CD4-positive, alpha-beta T cell treated with Interleukin-4 for 4 hours (primary cell): ENCODE measurements around the gene ALCAM.
"Not testable (repeated sequence)": the region's sequence is repeated elsewhere in the genome, so short reads cannot be mapped to it uniquely, and the experiment has no call there.

Experiments used
- DNase-seq: peaks from one replicate; pipeline ENCODE4 v3.0.0-alpha.2; 2020

ALCAM gene

DNA sequence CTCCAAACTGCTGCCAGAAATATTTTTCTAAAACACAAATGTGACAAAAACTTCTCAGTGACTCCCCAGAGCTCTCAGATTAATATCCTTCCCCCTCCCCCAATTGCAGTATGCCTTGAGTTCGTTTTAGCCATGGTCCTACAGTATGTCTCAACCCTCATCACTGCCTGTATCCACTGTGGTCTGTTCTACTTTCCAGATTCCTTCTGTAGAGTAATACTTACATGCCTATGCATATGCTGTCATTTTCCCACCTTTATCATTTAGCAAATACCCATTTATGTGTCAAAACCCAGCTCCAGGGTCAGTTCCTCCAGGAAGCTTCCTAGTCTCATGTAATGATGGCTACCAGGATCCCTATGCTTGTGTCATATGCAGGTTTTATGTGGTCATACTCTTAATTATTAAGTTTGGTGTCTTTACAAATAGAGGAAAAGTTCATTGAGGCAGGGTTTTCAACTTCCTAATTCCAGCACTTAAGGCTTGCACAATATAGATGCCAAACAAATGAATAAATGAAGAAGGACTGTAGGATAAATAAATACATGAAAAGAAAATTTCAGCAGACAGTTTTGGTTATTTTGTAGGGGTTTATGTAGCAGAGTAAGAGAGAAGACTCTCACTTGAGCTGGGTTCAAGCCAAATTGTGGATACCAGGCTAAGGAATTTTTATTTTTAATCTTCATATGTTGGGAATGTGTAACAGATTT, 170.8 kb downstream of the ALCAM start:
- DNase-seq, result no peak

DNA sequence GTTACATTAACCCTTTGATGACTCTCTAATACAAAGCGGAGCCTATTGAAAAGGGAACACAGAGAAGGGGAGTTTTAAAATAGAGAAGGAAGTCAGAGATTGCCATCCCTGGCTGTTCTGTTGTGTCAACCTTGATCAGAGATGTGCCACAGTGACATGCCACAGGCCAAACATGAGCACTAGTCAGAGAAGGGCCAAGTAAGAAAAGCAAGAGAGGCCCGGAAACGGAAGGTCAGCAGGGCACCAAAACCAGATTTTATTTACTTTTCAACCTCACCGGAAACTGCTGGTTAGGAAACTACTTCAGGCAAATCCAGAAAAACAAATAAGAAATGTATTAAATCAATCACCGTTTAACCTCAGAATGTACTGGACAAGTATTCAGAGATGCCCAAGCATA, 171.8 kb downstream of the ALCAM start:
- DNase-seq, result no peak

DNA sequence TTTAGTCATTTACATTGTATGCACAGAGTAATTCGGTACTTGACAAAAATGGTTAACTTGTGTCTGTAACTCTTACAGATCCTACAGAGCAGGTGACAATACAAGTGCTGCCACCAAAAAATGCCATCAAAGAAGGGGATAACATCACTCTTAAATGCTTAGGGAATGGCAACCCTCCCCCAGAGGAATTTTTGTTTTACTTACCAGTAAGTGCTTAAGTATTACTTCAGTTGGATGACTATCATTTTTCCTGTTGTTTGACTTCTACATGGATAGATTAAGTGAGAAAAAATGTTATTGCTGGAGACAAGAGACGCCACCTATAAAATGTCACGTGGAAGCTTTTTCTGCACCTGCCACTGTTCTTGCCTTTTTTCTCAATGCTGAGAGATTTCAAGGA, 173.2 kb downstream of the ALCAM start:
- no peak for DNase-seq

DNA sequence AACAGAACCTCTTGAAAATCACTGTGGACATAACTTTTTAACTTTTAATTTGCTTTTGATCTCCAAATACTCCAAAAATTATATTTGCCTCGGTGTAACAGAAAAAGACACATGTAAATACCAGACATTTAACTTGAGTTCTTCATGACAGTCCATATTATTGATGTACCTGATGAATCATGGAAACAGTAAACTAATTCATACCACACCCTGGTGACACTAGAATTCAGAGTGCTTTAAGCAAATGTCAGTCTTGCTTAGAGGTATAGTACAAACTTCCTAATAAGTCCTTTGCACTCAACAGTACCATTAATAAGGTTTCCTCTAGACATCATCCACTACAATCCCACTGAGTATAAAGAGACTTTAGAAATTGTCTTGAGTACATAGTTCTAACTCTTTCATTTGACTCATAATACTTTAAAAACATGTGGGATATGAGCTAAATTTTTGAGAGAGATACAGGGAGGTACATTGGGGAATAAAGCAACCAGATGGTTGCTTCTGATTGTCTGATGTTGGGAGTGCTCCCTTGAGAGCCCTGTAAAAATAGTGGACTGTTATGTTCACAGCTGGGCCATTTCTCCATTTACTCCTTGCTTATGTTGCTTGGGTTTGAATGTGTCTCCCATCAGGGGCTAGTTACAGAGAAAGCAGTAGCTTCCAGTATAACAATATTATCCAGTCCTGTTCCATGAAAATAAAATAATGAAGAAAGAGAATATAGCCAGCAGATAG, 175.7 kb downstream of the ALCAM start:
- DNase-seq, result no peak

DNA sequence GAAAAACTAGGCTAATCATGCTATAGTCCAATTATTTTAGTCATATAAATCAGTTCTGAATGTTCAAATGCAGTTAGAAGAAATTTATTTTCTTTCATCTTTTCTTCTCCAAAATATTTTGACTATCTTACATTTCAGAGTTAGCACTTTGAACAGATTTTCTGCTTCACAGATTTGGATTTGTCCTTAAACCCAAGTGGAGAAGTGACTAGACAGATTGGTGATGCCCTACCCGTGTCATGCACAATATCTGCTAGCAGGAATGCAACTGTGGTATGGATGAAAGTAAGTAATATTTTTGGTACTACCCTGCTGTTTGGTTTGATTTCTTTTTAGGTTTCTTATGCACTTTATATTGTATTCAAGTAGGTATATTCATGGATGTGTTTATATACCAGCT, 178.3 kb downstream of the ALCAM start:
- no peak for DNase-seq

DNA sequence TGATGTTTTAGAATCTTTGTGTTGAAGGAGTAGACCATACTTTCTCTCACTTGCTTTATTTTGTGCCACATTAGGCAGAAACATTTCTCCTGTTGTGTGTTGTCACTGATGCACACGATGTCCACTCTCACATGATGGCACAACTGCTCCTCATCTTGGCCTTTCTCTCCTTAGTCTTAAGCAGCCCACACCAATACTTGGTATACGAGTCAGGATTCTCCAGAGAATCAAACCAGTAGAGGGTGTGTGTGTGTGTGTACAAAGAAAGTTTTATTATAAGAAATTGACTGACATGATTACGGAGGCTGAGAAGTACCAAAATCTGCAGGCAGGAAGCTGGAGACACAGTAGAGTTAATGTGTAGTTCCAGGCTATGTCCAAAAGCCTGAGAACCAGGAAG, 187.1 kb downstream of the ALCAM start:
- no peak for DNase-seq

DNA sequence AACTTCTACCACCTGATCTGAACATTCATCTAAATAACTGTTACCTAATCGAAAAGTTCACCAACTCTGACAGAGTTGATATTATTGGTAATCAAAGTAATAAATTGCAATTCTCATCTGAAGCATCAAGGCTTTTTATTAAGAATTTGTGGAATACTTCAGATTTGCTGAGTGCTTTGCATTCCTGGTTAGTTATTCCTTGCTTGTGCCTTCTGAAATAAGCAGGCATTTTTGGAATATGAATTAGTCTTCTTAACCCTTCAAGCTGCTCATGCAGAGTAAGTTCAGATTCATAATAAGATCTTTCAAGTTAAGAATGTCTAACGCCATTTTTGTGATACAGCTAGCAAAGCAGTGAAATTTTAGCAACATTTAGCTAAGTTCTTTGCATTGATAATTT, 188.5 kb downstream of the ALCAM start:
- no peak for DNase-seq

DNA sequence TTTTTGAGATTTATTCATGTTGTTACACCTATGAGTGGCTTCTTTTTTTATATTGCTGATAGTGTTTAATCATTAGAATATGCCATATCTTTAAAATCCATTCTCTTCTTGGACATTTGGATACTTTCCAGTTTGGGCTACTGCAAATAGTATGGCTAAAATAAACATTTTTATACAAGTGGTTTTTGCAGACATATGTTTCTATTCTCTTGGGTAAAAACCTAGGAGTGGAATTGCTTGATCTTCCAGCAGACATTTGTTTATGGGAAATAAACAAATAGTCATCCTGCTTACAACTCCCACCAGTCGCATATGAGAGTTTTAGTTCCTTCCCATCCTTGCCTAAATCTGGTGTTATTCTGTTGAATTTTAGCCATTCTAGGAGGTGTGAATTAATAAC, 193.1 kb downstream of the ALCAM start:
- DNase-seq, result no peak

DNA sequence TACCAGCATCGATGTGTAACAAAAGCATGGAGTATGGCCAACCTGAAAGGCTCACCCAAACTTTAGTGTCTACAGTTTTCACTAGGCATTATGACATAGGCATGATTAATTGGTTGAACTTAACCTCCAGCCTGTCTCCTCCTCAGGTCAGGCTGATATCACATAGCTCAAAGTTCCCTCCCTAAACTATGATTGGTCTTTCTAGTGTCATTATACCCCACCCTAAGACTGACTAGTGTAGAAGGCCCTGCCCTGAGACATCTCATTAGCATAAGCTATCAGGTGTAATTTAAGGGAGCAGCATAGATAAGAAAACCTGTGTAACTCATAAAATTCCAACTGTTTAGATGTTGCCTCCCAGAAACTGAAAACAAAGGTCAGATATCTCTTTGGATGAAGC, 195.2 kb downstream of the ALCAM start:
- DNase-seq, result no peak

DNA sequence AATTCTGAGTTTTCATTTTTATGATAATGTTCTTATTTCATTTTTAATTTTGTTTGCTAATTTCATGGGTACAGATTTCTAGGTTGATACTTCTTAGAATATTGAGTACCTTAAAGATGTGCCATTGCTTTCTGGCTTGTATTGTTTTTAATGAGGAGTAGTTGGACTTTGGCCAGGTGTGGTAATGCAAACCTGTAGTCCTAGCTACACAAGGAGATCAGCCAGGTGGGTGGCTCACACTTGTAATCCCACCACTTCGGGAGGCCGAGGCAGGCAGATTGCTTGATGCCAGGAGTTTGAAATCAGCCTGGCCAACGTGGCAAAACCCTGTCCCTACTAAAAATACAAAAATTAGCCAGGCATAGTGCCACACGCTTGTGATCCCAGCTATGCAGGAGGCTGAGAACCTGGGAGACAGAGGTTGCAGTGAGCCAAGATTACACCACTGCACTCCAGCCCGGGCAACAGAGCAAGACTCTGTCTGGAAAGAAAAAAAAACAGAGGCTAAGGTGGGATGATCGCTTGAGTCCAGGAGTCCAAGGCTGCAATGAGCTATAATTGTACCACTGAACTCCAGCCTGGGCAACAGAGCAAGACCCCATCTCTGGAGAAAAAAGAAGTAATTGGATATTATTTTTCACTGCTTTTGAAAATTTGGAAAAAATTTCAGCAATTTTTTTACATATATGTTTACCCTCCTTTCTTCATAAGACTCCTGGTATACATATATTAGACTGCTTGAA, 198.0 kb downstream of the ALCAM start:
- no peak for DNase-seq

DNA sequence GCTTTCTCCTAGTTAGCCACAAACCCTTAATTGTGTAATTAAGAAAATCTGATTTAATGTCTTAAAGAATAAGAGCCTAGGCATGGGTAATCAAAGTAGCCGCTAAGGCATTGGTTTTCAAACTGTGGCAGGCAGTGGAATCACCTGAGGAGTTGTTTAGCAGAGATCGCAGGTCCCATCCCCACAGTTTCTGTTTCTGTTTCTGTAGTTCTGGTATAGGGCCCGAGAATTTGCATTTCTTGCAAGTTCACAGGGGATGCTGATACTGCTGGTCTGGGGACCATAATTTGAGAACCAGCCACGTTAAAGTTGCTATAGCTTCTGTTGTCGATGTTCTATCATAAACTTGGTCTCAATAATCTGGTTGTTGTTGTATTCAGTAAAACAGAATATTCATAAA, 204.3 kb downstream of the ALCAM start:
- DNase-seq, result no peak

DNA sequence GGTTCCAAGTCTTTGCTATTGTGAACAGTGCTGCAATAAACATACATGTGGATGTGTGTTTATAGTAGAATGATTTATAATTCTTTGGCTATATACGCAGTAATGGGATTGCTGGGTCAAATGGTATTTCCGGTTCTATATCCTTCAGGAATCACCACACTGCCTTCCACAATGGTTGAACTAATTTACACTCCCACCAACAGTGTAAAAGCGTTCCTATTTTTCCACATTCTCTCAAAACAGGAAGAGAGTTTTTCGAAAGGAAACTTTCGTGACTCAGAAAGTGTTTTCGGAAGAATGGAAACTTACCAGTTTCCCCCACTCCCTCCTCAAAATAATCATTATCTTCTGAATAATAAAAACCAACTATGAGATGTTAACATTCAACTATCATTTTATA, 205.8 kb downstream of the ALCAM start:
- DNase-seq, result no peak

DNA sequence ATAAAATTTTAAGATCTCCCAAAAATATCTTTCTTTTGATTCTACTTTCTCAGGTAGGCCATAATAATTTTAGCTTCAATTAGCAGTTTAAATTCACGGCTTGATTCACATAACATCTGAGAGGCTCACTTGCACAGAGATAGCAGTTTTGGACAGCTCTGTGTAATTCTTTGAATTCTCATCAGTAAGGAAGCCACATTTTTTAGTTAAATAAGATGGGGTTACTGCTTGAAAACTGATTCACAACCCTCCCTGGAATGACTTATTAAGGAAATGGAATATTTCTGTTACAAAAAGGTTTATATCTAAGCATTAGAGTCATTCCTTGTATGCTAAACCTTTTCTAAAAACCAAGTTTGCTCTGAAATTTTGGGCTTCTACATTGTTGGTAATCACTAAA, 212.7 kb downstream of the ALCAM start:
- DNase-seq, result no peak

DNA sequence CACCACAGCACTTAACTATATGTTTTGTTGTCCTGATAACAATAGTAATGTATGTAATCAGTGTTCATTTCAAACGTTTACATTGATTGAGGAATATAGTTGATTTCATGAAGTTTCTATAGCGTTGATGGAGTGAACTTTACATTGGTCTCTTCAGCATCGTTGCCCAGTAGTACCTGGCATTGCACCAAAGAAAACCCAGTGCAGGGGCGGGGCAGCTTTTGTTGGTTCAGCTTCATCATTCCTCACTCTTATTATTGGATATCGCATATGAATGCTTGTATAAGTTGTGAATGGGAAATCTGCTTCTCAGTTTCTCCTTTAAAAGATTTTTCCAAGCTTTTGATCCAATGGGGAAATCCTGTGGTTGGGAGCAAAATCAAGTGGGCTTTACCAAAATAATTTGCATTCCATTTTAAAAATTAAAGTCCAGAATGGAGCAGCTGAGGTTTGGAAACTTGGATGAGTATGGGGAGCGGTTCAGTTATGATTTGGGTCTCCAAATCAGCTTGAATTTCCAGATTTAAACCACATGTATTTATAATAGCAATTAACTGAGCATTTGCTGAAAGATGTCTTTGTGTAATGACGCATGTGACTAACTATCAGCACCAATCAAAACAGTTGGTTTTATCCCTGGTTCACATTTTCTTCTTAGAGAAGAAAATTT, 213.7 kb downstream of the ALCAM start:
- no peak for DNase-seq

DNA sequence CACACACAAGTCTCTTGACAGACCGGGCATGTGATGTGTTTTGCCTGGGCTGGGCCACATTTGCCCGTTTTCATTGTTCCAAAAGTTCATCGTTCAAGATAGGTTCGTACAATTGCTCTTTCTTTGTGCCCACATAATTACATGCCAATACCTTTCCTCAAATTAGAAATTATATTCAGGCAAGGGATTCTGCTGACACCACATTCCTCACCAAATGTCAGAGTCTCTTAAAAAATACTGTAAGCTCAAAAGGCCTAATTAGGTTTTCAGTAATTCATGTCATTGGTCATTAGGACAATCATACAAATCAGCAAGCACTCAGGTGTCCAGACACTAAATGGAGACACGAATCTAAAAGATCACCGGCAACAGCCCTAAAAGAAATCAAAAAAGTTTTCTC, 215.3 kb downstream of the ALCAM start:
- no peak for DNase-seq

DNA sequence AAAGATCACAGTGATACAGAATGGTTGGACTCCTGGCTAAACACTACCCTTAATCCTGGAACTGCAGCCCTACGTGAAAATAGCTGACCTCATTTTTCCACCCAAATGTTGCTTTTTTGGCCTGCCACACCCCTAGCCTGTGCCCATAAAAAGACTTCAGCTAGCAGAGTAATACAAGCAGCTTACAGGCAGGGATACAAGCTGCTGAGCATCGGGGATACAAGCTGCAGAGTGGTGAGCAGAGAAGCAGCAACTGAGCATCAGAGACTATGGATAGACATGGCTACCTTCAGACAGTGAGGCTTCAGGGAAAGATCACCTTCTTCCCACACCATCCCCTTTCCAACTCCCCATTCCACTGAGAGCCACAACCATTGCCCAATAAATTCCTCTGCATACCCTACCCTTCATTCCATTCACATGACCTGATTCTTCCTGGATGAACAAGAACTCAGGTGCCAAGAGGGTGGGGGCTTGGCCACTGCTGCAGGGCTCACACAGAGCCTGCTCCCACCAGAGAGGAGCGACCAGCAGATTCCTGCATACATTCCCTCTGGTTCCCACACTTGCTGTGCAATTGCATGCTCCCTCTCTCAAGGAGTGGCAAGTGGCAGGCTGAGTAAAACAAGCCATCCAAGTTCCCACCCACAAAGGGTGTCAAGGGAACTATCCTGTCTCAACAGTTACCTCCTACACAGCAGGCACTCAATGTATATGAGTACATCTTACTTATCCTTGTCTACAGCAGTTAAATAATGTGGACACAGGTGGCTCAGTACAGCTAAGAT, 217.5 kb downstream of the ALCAM start:
- no peak for DNase-seq

DNA sequence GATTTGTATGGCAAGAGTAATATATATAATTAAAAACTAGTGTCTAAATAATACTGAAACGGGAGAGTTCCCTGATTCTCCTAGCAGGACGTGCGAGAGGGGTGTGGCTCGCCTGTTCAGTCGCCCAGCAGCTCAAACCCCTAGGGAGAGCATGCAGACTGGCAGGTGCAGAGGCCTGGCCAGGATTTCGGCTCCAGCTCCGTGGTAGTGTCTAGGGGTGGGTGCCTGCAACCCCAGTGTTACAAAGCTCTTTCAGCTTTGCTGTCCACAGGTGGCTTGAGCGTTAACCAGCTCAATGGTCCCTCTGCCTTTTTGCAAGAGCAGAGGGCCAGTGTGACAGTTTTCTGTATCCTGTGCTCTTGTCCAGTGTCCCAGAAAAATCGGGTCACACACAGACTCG, 226.6 kb downstream of the ALCAM start:
- no peak for DNase-seq

DNA sequence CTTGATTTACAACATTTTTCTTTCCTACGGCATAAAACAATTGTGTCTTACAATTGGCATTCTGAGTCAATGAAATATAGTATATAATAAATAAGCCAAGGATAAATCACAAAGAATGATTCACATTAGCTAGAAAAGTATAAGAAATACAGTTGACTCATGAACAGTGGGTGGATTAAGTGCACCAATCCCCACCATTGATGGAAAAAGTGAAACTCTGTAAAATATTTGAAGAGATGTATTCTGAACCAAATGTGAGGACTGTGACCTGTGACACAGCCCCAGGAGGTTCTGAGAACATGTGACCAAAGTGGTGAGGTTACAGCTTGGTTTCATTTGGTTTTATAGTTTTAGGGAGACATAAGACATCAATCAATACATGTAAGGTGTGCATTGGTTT, 227.5 kb downstream of the ALCAM start:
- no peak for DNase-seq

DNA sequence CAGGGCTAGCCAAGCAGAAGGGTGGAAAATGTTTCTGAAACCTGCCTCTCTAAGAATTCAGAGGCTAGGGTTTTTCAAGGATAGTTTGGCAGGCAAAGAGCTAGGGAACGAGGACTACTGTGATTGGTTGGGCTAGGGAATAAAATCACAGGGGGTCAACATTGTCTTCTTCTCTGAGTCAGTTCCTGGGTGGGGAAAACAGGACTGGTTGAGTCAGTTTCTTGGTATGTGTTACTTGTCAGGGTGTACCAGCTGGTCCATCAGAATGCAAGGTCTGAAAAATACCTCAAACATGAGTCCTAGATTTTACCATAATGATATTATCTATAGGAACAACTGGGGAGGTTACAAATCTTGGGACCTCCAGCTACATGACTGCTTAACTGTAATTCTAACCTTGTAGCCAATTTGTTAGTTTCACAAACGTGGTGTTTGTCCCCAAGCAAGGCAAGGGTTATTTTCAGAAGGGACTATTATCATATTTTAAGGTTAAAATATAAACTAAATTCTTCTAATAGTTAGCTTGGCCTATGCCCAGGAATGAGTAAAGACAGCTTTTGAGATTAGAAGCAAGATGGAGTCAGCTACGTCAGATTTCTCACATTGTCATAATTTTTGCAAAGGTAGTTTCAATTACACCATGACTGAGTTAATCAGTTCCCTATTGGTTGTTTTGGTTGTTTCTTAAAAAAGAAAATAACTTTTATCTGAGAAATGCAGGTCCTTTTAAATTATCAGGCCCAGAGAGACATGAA, 231.5 kb downstream of the ALCAM start:
- no peak for DNase-seq

DNA sequence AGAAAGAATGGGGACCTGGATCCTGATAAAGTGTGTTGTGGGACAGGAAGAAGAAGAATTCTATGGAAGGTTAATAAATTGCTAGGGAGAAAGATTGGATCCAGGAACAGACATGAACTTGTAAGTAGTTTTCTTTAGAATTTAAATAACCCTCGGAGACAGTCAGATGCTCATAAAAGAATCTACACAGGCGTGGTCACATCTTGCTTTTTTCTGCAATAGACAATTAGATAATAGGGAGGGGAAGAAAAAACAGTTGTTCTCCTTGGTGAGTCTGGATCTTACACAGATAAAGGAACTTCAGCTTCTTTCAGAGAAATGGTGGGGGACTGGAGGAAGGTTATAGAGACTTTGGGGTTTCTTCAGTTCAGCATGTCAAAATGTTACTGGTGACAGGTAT, 232.6 kb downstream of the ALCAM start:
- DNase-seq, result no peak

DNA sequence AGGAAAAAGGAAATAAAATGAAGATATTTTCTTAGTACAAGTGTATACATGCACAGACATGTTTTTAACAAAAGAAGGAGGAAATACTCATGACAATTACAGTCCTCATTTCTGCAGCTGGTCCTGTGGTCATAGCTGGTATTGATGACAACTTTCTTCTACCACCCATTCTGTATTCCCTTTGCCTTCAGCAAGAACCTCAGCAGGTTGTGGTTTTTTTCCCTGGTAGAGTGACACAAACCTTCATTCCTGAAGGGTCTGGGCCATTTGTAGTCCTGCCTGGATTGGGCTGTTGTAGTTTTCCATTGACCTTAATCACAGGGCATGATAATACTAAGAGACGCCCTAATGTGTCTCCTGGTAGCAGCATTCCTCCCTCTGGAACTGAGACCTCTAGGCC, 235.0 kb downstream of the ALCAM start:
- not testable (repeated sequence) for DNase-seq

DNA sequence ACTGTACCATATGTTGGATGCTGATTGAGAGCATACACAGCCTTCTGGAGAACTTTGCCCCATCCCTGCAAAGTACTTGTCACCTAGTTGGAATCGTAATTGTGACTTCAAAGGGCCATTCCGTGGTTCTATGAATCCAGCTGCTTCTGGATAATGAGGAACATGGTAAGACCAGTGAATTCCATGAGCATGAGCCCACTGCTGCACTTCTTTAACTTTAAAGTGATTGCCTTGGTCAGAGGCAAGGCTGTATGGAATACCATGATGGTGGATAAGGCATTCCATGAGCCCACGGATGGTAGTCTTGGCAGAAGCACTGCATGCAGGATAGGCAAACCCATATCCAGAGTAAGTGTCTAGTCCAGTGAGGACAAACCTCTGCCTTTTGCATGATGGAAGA, 235.6 kb downstream of the ALCAM start:
- DNase-seq, result not testable (repeated sequence)
